SJSA1 (cell line): ENCODE measurements around the gene DNAJC17. TPM values are rescaled to one million over a fixed set of nuclear protein-coding genes. Genes with fewer than 3 reads are reported as not detected.

Experiments
- DNase-seq, 2 experiments: peaks; one replicate each; pipeline ENCODE4 v3.0.0-alpha.2; 2015 to 2020; ENCODE audit warnings: low spot score in 2 of 2, low read depth in 1 of 2
- H3K27ac ChIP-seq: fragments of 250-450 bp; sonication (Bioruptor Pico); 2 replicates; pipeline ENCODE4 v1.5.1; 2020; ENCODE audit warnings: mild to moderate bottlenecking, moderate library complexity
- H3K27me3 ChIP-seq: fragments of 250-450 bp; sonication (Bioruptor Pico); replicated peaks from 2 replicates; pipeline ENCODE4 v1.5.1; 2020; ENCODE audit warnings: mild to moderate bottlenecking, moderate library complexity
- H3K36me3 ChIP-seq: fragments of 250-450 bp; sonication (Bioruptor Pico); 2 replicates; pipeline ENCODE4 v1.5.1; 2020; ENCODE audit warnings: mild to moderate bottlenecking
- H3K4me1 ChIP-seq: fragments of 250-450 bp; sonication (Bioruptor Pico); replicated peaks from 2 replicates; pipeline ENCODE4 v1.6.1; 2021; ENCODE audit warnings: mild to moderate bottlenecking
- H3K4me3 ChIP-seq: fragments of 250-450 bp; sonication (Bioruptor Pico); 2 replicates; pipeline ENCODE4 v1.5.1; 2020; ENCODE audit warnings: mild to moderate bottlenecking
- H3K9me3 ChIP-seq: fragments of 250-450 bp; sonication (Bioruptor Pico); replicated peaks from 2 replicates; pipeline ENCODE4 v1.5.1; 2020; ENCODE audit warnings: mild to moderate bottlenecking
- total RNA-seq: library from RNA; depleted of rRNA; stranded (reverse); fragments of >200 nt; shearing (Covaris generic); gene quantifications from 2 replicates; pipeline ENCODE4 v1.2.3, GENCODE V29; 2014

DNAJC17 gene
- total RNA-seq, 1 experiment from 2014 or later: 51.7 TPM

DNA sequence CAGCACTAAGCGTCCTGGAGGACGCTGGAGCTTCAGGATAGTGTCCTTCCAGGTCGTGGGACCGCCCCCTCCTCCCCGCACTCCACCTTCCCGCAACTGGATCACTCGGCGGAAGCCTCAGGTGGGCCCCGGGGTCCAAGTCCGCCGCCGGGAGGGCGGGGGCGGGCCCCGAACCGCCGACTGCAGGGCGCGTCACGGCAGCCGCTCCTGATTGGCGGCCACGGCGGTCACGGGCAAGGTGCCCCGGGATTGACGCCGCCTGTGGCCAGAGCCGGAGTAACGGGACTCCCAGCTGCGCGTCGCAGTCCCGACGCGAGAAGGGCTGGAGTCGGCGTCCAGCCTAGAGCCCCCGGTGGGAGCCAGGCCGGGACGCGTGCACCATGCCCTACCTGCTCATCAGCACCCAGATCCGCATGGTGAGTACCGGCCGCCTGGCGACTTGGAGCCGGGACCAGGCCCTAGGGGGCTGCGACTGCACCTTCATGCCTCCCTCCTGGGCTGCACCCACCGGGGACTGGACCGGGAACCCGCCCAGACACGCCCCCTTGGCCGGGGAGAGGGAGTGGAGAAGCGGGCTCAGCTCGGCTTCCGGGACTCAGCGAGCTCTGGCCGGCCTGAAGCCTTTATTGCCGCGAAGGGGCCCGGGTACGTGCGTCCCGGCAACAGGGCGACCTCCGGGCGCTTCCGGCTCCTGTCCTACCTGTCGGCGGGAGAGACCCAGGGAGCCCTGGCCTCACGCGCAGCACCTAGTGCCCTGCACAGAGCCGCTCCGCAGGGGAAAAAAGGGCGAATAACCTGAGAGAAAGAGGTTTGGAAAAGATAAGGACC, 43.3 kb downstream of the DNAJC17 start, which contains the start of gene GCHFR:
Gene GCHFR (plus strand): TSS at position 268 of the 828 bp plus-strand sequence. CDS start 113 bp downstream, at position 381.
- no peak within 1 kb of the TSS for H3K27ac ChIP-seq
- H3K9me3 ChIP-seq: no peaks in the 10 kb centered on the region
- peaks cover 65% of the 10 kb centered on the region for H3K4me1 ChIP-seq
- H3K36me3 ChIP-seq: peaks cover 19% of the 10 kb centered on the region
- no peaks in the 10 kb centered on the region for H3K27me3 ChIP-seq
- DNase-seq: peak; percentile 65 to 71
- peak within 1 kb of the TSS; percentile 20 for H3K4me3 ChIP-seq

DNA sequence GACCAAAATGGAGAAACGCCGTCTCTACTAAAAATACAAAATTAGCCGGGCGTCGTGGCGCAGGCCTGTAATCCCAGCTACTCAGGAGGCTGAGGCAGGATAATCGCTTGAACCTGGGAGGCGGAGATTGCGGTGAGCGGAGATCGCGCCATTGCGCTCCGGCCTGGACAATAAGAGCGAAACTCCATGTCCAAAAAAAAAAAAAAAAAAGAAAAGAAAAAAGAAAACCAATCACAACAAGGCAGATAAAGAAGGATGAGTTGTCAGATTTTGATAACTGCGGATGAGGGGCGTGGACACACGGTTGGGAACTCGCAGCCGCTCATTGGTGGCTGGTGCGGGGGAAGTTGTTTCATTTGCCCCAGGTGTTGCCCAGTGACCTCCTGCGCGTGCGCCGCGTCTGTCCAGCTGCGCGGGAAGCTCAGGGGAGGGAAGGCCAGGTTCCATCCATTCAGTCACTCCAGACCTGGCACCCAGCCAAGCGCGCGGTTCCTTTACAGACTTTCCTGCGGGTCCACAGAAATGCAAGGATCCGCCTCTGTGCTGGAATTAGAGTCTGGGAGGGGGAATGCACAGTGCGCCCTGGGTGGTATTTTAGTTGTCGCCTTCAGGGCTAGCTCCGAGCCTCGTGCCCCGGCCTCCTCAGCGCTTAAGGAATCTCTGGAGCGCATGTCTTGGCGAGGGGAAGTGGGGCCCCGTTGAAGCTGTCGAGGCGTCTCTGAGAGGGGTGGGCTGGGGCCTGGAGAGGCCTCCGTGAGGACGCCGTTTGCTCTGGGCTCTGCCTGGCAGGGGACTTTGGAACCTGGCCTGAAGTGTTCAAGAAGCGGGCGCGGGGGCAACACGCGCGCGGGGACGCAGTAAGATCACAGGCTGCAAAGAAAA, 44.1 kb downstream of the DNAJC17 start:
- no peaks in the 10 kb centered on the region for H3K9me3 ChIP-seq
- H3K36me3 ChIP-seq: peaks cover 14% of the 10 kb centered on the region
- H3K27me3 ChIP-seq: no peaks in the 10 kb centered on the region
- peaks cover 56% of the 10 kb centered on the region for H3K4me1 ChIP-seq
- DNase-seq: peak; percentile 84 to 93
- H3K27ac ChIP-seq: no peak overlapping the region
- peak overlapping the region; percentile 20 for H3K4me3 ChIP-seq

DNA sequence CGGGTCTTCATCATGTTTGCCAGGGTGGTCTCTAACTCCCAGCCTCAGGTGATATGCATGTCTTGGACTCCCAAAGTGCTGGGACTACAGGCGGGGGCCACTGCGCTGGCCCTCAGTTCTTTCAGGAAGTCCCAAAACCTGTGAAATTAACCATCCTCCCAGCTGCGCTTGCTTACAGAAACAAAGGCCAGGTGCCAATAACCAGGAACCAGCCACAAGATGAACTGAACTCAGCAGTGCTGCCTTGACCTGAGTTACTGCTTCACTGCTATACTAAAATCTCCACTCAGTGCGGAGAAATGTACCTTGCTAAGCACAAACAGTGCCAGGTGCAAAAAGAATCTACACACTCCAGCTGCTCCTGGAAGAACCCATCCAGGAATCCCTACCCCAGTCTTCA, 47.3 kb downstream of the DNAJC17 start:
- Histone ChIP-seq H3K4me3 (no peak overlapping the region), H3K9me3 (no peaks in the 10 kb centered on the region), H3K4me1 (peaks cover 30% of the 10 kb centered on the region), H3K36me3 (0 out of 2 replicates have a peak, but pooled peaks cover 1% of the 10 kb centered on the region), H3K27ac (no peak overlapping the region), H3K27me3 (no peaks in the 10 kb centered on the region)
- DNase-seq: no peak

DNA sequence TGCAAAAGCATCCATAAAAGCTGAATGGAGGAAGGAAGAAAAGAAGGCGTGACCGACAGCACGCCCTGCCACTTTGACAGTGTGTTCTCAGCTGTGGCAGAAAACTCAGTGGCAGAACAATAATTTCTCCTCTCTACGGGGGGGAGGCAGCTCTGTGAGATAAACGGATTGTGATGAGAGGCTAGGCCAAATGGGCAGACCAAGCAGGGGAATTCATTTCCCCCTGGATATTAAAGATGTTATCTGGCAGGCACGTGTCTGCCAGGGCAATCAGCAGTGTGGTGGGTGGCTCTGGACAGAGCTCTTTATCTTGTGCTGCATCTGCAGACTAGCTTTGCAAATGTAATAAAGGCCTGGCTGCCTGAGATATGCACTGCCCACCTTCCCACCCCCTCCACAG, 50.3 kb downstream of the DNAJC17 start:
- Histone ChIP-seq H3K27me3 (no peaks in the 10 kb centered on the region), H3K36me3 (peaks cover 14% of the 10 kb centered on the region), H3K4me1 (peaks cover 8% of the 10 kb centered on the region), H3K9me3 (no peaks in the 10 kb centered on the region), H3K27ac (no peak overlapping the region), H3K4me3 (no peak overlapping the region)
- no peak for DNase-seq

DNA sequence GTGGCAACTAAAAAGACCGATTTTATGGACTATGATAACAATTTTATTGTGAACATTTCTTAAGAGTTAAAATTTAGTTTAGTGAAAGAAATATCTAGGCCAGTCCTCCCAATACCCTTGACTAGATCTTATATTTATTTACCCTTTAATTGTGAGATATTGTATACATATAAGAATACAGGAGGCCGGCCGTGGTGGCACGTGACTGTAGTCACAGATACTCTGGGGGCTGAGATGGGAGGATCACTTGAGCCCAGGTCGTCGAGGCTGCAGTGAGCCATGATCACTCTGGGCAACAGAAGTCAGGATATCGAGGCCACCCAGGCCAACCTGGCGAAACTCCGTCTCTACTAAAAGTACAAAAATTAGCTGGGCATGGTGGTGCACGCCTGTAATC, 51.5 kb downstream of the DNAJC17 start:
- H3K4me3 ChIP-seq: peak overlapping the region; percentile 84
- peak overlapping the region; percentile 84 for H3K27ac ChIP-seq

DNA sequence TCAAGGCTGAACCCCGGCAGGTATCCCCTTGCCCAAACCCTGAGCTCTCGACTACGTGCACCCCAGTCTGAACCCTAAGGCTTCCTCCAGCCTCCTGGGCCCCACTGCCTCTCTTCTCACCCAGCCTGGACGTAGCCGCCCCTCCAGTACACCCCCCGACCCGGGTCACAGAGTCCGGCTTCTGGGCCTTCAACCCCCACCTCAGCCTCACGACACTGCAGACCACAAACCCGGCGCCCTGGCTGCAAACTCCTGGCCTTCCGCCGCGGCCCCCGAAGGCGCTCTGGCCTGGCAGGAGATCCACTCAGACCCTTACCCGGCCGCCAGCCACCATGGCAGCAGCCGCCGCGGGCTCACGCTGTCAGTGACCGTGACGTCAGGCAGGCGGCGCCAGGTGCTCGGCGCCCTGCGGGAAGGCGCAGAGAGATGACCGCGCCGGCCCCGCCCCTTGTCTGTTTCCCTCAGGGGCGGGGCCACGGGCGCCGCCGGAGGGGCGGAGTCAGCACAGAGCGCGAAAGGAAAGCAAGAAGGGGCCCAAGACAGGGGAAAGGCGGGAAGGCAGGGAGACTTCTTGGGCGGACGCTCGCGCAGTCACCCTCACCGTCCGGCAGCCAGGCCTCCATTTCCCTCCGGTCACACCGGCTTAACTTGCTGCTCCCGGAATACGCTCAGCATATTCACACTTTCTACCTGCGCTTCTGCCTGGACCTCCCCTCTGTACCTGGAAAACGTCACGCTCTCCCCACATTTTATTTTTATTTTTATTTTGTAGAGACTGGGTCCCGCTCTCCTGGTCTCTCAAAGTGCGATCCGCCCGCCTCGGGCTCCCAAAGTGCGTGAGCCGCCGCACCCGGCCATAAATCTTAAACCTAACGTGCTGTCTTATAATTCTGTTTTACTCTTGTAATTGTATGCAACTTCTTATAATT, 52.1 kb downstream of the DNAJC17 start, which contains the start of gene RMDN3:
Gene RMDN3 (minus strand): TSS at position 372 of the 929 bp plus-strand sequence. CDS start 471 bp downstream, outside the sequence.
- H3K27me3 ChIP-seq: no peaks in the 10 kb centered on the region
- H3K27ac ChIP-seq: peak within 1 kb of the TSS; percentile 84
- H3K4me1 ChIP-seq: peaks cover 8% of the 10 kb centered on the region
- H3K36me3 ChIP-seq: peaks cover 32% of the 10 kb centered on the region
- H3K9me3 ChIP-seq: no peaks in the 10 kb centered on the region
- H3K4me3 ChIP-seq: peak within 1 kb of the TSS; percentile 84
- peak; percentile 94 to 98 for DNase-seq

More for the DNA sequence above, 51.5 kb downstream of the DNAJC17 start:
- no peaks in the 10 kb centered on the region for H3K27me3 ChIP-seq
- H3K36me3 ChIP-seq: peaks cover 25% of the 10 kb centered on the region
- no peaks in the 10 kb centered on the region for H3K9me3 ChIP-seq
- DNase-seq: no peak
- H3K4me1 ChIP-seq: peaks cover 8% of the 10 kb centered on the region

DNA sequence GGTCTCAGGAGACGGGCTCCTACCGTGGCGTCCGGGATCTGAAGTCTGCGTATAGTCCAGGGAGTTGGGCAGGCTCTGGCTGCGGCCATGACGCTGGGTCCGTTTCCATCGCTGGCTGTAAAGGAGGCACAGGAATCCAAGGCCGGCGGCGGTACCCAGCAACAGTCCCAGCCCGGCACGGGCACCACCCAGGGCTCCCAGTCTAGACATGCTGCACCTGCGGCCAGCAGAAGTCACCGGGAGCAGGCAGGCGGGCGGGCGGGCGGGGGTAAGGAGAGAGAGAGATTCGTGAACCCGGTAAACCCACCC, 52.7 kb downstream of the DNAJC17 start:
- DNase-seq: peak in 1 of 2 experiments; percentile 22
- H3K4me1 ChIP-seq: peaks cover 8% of the 10 kb centered on the region
- no peaks in the 10 kb centered on the region for H3K9me3 ChIP-seq
- peaks cover 37% of the 10 kb centered on the region for H3K36me3 ChIP-seq
- H3K4me3 ChIP-seq: peak overlapping the region; percentile 84
- no peaks in the 10 kb centered on the region for H3K27me3 ChIP-seq
- H3K27ac ChIP-seq: no peak overlapping the region

DNA sequence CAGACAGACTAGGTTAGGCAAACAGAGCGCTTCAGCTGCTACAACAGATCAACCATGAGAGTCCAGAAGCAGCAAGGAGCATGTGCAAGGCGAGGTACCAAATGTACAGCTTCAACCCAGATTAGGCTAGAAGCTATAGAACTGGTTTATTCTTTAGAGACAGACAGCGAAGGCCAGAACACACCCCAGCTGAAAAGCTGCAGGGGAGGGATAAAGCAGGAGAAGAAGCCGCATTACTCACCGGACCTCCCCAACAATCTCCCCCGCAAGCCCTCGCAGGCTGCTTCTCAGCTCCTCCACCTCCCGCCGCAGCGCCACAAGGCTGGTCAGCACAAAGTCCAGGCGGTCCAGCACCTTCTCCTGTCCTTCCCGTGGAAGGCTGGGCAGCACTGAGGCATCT, 55.5 kb downstream of the DNAJC17 start:
- Histone ChIP-seq H3K36me3 (peaks cover 54% of the 10 kb centered on the region), H3K27ac (no peak overlapping the region), H3K4me1 (peaks cover 8% of the 10 kb centered on the region), H3K27me3 (no peaks in the 10 kb centered on the region), H3K4me3 (no peak overlapping the region), H3K9me3 (no peaks in the 10 kb centered on the region)
- no peak for DNase-seq

DNA sequence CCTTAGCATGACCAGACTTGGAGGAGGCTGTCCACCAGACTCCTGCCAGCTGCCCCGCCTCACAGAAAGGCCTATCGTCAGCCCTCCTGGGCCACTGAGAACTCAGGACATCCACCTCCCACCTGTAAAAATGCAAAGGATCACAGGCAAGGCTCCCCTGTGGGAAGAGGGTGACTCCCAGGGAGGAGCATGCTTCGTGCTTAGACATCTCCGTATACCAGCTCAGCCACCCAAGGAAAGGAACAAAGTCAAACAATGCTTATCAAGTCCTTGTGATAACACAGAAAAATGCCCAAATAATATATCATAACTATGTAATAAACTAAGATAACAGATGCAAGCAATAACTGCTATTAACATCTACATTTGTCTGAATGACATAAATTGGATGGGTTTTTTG, 56.4 kb downstream of the DNAJC17 start:
- Histone ChIP-seq H3K27me3 (no peaks in the 10 kb centered on the region), H3K4me3 (no peak overlapping the region), H3K4me1 (peaks cover 8% of the 10 kb centered on the region), H3K36me3 (peaks cover 56% of the 10 kb centered on the region), H3K27ac (no peak overlapping the region), H3K9me3 (no peaks in the 10 kb centered on the region)
- DNase-seq: no peak

DNA sequence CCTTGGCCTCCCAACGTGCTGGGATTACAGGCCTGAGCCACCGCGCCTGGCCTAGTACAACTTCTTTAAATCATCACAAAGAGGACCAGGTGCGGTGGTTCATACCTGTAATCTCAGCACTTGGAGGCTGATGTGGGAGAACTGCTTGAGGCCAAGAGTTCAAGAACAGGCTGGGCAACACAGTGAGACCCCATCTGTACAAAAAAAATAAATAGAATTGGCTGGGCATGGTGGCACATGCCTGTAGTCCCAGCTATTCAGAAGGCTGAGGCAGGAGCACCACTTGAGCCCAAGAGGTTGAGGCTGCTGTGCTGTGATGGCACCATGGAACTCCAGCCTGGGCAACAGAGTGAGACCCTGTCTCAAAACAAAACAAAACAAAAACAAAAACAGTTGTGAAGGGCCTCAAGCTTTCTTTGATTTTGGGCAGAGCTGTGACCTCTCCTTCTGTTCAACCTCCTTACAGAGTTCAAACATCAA, 58.1 kb downstream of the DNAJC17 start:
- H3K36me3 ChIP-seq: peaks cover 67% of the 10 kb centered on the region
- DNase-seq: no peak
- H3K9me3 ChIP-seq: no peaks in the 10 kb centered on the region
- H3K27ac ChIP-seq: no peak overlapping the region
- no peak overlapping the region for H3K4me3 ChIP-seq
- H3K4me1 ChIP-seq: 0 out of 2 replicates have a peak, but pooled peaks cover 4% of the 10 kb centered on the region
- H3K27me3 ChIP-seq: no peaks in the 10 kb centered on the region

DNA sequence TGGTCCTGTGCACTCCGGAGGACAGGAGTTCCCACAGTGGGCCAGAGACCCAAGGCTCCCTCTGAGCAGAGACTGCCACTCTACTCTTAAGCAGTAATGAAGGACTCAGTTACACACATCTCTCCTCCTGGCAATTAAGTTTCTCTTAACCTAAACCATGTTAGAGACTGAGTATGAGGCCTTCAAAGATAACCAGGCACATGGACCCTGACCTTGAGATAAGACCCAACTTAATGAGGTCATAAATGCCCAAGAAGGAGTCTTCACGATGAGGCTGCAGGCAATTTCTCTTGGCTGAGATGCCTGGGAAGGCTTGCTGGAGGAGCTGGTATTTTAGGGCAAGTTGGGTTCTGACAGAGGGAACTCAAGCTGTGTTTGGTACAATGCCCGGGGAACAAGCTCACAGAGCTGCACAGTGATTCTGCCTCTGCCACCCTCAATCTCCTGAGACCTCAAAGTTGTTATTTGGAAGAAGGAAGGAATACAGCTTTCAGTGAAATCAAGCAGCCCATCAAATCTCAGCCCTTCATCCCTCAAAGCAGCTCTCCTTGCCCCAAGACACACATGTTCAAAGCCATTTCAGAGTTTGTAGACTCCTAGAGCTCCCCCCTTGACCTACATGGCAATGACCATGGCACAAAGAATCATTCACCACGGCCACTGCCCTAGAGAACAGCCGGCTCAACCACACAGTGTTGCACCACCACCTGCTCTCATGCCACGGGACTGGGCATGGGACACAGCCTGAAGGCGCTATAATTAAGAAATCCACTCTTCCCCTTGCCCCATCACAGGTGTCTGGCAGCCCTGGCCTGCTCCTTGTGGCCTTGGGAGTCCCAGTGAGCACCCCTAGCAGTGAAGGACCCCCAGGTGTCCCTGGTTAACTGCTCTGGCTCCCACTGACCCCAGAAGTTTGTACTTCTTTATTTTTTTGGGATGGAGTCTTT, 59.3 kb downstream of the DNAJC17 start:
- H3K4me3 ChIP-seq: no peak overlapping the region
- no peak for DNase-seq
- H3K27me3 ChIP-seq: no peaks in the 10 kb centered on the region
- H3K9me3 ChIP-seq: no peaks in the 10 kb centered on the region
- no peaks in the 10 kb centered on the region for H3K4me1 ChIP-seq
- H3K27ac ChIP-seq: no peak overlapping the region
- peaks cover 77% of the 10 kb centered on the region for H3K36me3 ChIP-seq

DNA sequence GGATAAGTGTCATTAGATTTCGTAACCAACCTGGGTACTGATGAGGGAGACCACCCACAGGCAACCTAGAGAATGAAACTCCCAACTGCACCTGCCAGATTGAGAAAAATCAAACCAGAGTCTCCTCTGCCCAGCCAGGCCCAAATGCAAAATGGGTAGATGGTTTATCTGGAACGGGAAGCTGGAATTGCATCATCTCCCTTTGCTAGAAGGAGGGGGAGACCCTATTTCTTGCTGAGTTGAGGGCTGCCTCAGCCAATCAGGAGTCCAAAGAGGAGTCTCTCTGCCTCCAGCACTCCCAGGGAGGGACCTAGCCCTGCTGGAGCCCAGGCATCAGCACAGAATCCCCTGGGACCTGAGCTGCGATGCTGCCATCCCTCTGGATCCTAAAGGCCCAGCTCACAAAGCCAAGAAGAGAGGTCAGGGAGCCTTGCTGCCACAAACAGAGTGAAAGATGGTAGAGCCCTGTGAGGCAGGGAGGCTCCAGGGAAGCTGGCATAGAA, 60.3 kb downstream of the DNAJC17 start:
- no peaks in the 10 kb centered on the region for H3K4me1 ChIP-seq
- peaks cover 78% of the 10 kb centered on the region for H3K36me3 ChIP-seq
- H3K9me3 ChIP-seq: no peaks in the 10 kb centered on the region
- H3K27me3 ChIP-seq: no peaks in the 10 kb centered on the region
- no peak overlapping the region for H3K4me3 ChIP-seq
- DNase-seq: no peak
- H3K27ac ChIP-seq: no peak overlapping the region
